Measurements from ENCODE around the gene KCNIP3. TPM values are rescaled to one million over a fixed set of nuclear protein-coding genes. Genes with fewer than 3 reads are reported as not detected.

The KCNIP3 gene
- total RNA-seq, 1 experiment from 2014 or later: 0.74 TPM

GRCh38 chr2:95312543-95313201, 15.5 kb downstream of the KCNIP3 start:
- no peak for DNase-seq (ENCODE audit: low spot score)

DNA sequence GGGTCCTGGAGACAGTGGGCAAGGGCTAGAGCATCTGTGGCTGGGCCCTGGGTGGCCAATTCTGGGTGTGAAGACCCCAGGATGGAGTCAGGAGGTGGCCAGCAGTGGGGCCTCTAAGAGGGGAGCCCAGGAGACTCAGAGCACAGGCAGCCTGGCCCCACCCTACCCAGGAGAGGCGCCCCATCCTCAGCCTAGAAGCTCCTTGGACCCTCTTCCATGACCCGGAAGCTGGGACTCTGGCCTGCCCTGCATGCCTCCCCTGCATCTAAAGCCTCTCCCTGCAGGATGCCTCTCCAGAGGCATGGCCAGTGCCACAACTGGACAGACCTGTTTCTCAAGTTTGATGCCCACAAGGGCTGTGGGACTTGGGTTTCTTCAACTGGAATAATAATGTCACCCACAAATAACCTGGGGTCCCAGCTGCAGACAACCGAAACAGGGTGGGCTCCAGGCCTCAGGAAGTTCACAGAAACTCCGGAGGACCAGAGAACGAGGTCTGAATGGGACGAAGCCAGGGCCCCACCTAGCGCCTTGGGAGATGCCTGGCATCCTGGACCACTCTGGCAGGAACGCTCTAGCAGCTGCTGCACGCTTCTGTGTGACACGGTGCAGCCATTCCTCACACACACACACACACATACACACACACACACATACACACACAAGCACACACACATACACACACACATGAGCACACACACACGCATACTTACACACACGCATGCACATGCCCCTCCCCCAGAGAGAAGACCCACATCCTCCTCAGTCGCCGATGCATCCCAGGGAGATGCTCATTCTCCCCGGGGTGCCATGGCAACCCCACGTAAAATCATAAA, 16.4 kb downstream of the KCNIP3 start:
- DNase-seq (ENCODE audit: low spot score): peak; percentile 34

- DNase-seq (ENCODE audit: low spot score): no peak
Observed at GRCh38 chr2:95314598-95314963, 17.4 kb downstream of the KCNIP3 start.

DNA sequence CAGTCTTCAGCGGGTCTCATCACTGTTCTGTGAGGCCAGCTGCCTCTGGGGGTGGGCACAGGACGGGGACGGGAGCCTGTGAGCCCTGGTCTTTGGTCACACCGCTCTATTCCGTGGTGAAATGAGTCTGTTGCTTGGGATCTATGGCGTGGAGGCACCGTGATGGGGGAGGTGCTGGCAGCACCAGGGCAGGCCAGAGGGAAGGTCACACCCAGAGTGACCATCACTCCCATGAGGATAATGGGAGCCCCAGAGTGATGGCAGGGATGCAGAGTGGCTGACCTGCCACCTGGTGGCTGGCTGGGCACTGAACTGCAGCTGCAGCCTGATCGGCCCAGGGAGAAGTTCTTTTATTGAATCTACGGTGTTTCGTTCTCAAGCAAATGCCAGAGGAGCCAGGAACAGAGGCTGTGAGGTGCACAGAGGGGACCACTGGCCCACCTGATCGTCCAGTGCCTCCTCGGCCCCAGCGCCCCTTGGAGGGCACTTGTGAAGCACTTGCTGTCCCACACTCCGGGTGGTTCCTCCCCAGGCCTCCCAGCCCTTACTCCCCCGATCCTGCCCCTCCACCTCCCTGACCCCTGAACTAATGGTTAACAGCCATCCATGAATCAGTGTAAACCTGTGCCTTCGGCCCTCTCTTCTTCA, 17.9 kb downstream of the KCNIP3 start:
- DNase-seq (ENCODE audit: low spot score): peak; percentile 78

- no peak for DNase-seq (ENCODE audit: low spot score)
Observed at GRCh38 chr2:95315801-95316411, 18.8 kb downstream of the KCNIP3 start.

DNA sequence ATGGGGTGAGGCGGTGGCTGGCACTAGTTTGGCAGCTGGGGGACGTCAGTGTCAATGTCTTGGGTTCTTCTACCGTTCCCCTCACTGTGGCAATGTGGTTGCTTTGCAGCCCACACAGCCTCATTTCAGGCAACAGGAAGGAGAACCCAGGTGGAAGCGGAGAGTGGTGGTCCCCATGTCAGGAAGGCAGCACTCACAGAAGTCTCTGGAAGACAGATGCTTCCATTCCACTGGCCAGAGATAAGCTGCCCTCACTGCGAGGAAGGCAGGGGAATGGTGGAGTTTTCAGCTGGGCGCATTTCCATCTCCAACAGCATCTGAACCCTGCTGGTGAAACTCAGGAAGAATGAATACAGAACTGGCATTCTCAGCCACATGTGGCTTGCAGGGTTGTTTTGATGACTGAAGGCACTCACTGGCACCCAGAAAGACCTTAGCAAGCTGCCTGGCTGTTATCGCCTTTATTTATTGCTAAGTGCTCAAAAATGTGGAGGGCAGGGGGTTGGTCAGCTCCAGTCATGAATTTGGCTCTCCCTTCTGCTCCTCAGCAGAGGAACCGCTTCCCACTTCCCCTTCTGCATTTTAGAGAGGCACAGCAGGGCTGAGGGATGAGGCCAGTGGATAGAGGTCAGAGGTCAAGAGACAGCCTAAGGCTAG, 19.4 kb downstream of the KCNIP3 start:
- no peak for DNase-seq (ENCODE audit: low spot score)

- DNase-seq (ENCODE audit: low spot score): no peak
Observed at GRCh38 chr2:95317123-95317500, 20.0 kb downstream of the KCNIP3 start.

DNA sequence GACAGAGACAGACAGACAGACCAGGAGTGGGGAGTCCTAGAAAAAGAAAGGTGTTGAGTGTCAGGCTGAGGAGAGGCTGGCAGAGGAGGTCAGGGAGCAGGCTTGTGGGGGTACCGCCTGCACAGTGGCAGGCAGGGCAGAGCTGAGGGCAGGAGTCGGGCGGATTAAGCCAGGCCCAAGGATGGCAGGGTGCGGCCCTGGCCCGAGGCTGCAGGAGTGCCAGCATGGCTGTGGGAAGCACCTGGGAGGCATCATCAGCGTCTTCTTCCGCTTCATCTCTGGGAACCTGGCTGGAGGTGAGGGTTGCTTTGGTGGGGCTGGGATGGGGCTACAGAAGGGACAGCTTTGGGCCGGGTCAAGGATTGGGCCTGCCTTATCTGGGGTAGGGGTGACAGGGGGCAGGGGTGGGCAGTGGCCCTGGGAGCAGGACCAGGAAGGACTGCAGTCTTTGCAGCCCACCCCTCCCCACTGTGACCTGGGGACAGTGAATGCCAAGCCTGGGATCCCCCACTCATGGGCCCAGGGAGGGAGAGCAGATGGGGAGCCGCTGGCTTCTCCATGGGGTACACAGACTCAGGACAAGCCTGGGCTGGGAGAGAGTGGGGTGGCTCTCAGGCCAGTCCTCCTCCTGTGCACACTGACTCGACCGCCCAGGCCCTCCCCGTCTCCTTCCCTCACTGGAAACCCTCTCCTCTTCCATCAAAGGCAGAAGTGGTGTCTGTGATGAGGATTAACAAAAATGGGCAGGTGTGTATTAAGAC, 20.7 kb downstream of the KCNIP3 start:
- DNase-seq (ENCODE audit: low spot score): no peak

DNA sequence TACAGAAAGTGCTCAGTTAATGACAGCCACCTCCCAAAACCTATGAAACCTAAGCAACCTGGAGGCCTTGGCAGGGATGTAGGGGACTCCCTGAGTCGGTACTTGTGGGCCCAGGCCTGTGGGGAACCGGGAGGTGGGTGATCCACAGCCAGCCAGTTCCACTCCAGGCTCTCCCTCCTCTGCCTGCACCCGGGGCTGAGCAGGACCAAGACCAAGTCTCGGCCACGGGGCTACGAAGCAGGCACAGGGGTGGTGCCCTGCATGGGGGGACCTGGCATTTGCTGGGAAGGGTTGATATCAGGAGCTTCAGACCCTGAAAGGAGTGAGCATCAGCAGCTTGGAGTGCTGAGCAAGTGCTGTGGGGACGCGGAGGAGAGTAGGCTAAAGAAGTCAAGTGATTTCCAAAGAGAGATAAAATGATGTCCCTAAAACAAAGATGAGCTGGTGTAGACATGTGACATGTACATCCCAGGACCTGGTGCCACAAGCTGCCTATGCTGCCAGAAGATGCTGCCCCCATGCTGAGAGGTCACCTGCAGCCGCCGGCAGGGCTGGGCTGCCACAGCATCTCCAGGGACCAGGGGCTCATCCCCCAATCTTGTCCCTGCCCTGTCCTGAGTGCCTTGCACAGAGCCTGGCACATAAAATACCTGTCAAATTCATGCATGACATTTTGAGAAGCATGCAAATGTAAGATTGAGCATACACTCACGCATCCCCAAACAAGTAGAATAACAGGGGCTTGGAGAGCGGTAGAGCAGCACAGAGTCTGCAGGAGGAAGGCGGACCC, 21.5 kb downstream of the KCNIP3 start:
- DNase-seq (ENCODE audit: low spot score): no peak

GRCh38 chr2:95319481-95320343, 22.6 kb downstream of the KCNIP3 start:
- no peak for DNase-seq (ENCODE audit: low spot score)

DNA sequence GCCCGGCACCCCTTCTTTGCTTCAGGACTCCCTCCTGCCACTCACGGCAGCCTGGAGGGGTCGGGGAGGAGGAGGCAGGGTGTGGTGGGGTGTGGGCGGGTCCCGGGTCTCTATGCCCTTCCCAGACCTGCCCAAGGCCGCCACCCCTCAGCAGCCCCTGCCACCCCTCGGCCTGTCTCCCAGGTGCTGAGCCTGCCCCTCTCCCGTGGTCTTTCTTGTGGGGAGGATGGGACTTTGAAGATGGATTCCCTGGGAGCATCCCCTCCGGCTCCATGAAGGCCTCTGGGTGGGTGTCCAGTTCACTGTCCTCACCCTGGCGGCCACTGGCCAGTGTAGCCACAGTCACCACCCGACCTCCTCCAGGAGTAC, 23.2 kb downstream of the KCNIP3 start:
- no peak for DNase-seq (ENCODE audit: low spot score)

GRCh38 chr2:95320986-95321767, 24.0 kb downstream of the KCNIP3 start:
- DNase-seq (ENCODE audit: low spot score): no peak

DNA sequence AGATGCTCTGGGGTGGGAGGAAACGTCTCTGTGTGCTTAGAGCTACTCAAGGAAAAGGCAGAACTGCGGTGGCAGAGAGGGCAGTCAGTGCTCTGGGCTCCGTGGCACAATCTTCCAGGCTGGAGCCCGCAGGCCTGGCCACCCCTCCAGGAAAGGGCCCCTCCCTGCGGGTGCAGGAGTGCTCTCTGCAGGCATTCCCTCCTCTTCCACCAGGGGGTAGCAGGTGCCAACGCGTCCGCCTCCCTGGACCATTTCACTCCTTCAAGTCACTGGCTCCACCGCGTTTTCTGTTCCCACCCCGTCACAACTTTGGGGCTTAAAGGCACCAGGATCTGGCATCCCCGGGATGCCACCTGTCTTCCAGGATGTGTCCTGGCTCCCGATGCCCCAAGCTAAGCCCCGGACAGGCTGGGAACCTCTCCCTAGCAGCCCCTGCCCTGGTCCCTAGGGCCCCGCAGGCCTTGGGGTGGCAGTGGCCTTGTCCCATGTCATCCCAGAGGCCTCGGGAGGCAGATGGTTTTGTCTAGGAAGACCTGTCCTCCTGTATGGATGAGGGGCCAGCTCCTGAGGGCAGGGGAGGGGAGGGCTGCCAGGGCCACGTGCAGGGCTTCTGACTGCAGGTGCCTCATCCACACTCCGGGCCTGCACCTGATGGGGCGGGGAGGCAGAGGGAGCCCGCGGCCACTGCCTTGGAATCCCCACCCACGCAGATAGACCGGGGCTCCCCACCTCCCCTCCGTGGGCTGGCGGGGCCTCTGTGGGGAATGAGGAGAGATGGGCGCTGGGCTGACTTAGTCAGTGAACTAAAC, 26.4 kb downstream of the KCNIP3 start:
- peak; percentile 53 for DNase-seq (ENCODE audit: low spot score)

- DNase-seq (ENCODE audit: low spot score): no peak
Observed at GRCh38 chr2:95325026-95325425, 27.9 kb downstream of the KCNIP3 start.

GRCh38 chr2:95325590-95326432, 28.7 kb downstream of the KCNIP3 start:
- no peak for DNase-seq (ENCODE audit: low spot score)

DNA sequence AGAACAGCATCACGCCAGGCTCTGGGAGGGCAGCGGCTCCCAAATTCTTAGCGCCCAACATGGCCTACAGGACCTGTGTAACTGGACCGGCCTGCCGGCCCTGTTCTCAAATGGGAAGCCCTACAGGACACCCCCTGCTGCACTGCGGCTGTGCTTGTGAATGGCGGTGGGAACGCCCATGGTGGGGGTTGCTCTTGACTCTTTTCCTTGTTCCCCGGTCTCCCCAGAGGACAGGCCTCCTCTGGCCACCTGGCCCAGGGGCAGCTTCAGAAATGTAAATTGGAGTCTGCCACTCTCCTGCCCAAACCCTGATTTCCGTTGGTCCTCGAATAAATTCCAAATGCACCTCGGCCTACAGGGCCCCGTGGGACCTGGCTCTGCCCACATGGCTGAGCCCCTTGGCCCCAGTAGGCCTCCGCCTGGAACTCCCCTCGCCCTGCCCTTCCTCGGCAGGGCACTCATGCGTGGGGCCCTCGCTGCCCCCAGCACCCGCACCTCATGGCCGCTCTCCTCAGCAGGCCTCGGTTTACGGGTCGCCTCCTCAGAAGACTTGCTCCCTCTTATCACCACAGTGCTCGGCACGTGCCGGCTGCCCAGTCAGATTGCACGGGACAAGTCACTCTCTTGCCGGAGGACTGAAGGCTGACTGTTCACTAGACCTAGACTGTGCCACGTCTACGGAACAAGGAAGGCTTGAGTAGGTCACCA, 29.4 kb downstream of the KCNIP3 start:
- DNase-seq (ENCODE audit: low spot score): no peak

Measured in HT-29 (cell line).